HG03280 (cell line): ENCODE data around the gene CHGA.

Experiments used
- ATAC-seq: cut with Tn5 transposase; IDR thresholded peaks from one replicate; pipeline ENCODE4 v1.9.1; 2021; ENCODE audit warnings: mild to moderate bottlenecking, moderate library complexity; ENCODE audit not compliant: unreplicated experiment

CHGA gene

DNA sequence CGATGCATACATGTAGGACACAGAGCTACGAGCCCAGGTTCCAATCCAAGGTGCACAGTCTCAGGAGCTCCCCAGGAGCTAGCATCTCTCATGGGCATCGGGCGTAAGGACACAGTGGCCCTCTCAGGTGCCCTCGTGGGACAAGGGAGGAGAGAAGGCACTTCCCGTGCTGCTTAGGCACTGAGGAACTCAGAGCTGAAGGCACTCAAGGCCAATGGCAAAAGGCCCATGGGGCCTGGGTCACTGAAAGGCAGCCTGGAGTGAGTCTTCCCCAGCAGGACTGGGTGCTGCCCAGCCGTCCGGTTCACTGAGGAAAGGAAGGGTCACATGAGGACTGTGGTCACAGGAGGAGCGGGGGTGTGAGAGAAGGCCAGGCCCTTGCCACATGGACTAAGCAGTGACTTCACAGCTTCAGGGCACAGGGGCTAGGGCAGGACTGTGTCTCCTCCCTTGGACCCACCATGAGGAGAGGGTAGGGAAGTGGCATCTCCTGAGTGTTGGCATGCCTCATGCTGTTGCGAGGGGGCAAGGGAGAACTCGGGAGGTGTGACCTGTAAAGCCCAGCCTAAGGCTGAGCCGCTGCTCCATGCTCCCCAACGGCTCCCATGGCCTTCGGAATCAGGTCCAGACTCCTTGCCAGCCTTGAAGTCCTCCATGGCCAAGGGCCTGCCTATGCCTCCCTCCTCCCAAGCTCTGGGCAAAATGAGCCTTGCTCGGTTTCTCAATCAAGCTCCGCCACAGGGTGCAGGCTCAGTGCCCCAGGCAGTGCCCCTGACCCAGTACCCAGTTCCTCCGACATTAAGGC is 51.8 kb downstream of the CHGA start:
- no peak for ATAC-seq

GRCh38 chr14:92976268-92976667 is 53.3 kb downstream of the CHGA start:
- no peak for ATAC-seq

- ATAC-seq: no peak
These were observed 55.5 kb downstream of the CHGA start for GRCh38 chr14:92978229-92979021.

- ATAC-seq: no peak
These were observed 57.9 kb downstream of the CHGA start for GRCh38 chr14:92980866-92981265.

- ATAC-seq: no peak
These were observed 58.8 kb downstream of the CHGA start for GRCh38 chr14:92981726-92982125.

DNA sequence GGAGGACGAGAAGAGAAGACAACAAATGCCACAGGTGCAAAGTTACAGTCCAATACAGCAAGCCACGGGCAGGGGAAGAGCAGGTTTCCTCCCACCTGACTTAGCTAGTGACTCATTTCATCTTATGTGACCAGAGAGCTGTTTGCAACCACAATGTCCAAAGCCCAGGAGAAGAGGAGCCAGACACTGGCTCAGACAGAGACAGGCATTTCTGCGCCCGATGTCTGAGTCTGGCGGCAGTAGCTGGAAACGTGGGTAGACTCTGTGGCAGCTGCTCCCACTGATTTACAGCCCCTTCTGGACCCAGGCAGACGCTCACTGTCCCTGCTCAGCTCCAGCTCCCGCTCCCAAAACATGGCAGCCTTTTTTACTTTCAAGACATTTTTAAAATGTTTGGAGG is 60.0 kb downstream of the CHGA start:
- ATAC-seq: no peak

- ATAC-seq: no peak
These were observed 61.3 kb downstream of the CHGA start for GRCh38 chr14:92984082-92984788.
